NCI-H748 (cell line): Measurements from ENCODE around the gene GCK.

Experiments used
- DNase-seq: peaks from one replicate; lab custom pipeline; 2025; ENCODE audit not compliant: unreplicated experiment; lab: John Stamatoyannopoulos, UW

The GCK gene

GRCh38 chr7:44156453-44157010 is 32.7 kb downstream of the GCK start:
- DNase-seq: no peak

GRCh38 chr7:44155191-44156185 is 33.8 kb downstream of the GCK start:
- no peak for DNase-seq

- DNase-seq: no peak
Observed at GRCh38 chr7:44154703-44155102, 34.5 kb downstream of the GCK start.

- DNase-seq: no peak
Observed at GRCh38 chr7:44153948-44154335, 35.3 kb downstream of the GCK start.

- DNase-seq: no peak
Observed at GRCh38 chr7:44152971-44153947, 36.0 kb downstream of the GCK start.

- no peak for DNase-seq
Observed at GRCh38 chr7:44151956-44152355, 37.3 kb downstream of the GCK start.

- DNase-seq: no peak
Observed at GRCh38 chr7:44150966-44151941, 38.0 kb downstream of the GCK start.

GRCh38 chr7:44150466-44150832 is 38.8 kb downstream of the GCK start:
- no peak for DNase-seq

GRCh38 chr7:44149571-44150465 is 39.4 kb downstream of the GCK start:
- no peak for DNase-seq

GRCh38 chr7:44148961-44149536 is 40.2 kb downstream of the GCK start:
- no peak for DNase-seq

- DNase-seq: no peak
Observed at GRCh38 chr7:44148166-44148565, 41.1 kb downstream of the GCK start.

- no peak for DNase-seq
Observed at GRCh38 chr7:44147026-44147991, 41.9 kb downstream of the GCK start.

GRCh38 chr7:44145969-44146911 is 43.0 kb downstream of the GCK start:
- no peak for DNase-seq

GRCh38 chr7:44145479-44145968 is 43.7 kb downstream of the GCK start:
- no peak for DNase-seq

GRCh38 chr7:44144968-44145478 is 44.2 kb downstream of the GCK start:
- DNase-seq: no peak

GRCh38 chr7:44144426-44144967 is 44.7 kb downstream of the GCK start:
- DNase-seq: no peak
